ENCODE data around the gene LRRC71.

LRRC71 gene

DNA sequence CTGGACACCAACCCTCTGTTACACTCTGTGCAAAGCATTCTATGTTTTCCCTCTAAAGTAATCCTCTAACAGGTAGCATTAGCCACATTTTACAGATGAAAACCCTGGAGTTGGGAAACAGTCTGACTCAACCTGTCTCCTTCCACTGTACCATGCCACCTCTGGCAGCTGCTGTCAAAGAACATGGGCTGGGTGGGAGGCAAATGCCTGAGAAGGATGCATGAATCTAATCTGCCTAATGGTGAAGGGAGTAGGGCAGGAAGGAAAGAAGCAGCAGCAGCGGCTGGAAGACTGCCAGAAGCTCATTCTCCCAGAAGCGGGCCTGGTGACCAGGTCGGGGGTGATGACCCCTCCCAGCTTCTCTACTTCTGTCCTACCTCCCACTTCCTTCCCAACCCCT, 21.7 kb downstream of the LRRC71 start:
- no peak for FAIRE-seq
- TF ChIP-seq, protein P1, sequence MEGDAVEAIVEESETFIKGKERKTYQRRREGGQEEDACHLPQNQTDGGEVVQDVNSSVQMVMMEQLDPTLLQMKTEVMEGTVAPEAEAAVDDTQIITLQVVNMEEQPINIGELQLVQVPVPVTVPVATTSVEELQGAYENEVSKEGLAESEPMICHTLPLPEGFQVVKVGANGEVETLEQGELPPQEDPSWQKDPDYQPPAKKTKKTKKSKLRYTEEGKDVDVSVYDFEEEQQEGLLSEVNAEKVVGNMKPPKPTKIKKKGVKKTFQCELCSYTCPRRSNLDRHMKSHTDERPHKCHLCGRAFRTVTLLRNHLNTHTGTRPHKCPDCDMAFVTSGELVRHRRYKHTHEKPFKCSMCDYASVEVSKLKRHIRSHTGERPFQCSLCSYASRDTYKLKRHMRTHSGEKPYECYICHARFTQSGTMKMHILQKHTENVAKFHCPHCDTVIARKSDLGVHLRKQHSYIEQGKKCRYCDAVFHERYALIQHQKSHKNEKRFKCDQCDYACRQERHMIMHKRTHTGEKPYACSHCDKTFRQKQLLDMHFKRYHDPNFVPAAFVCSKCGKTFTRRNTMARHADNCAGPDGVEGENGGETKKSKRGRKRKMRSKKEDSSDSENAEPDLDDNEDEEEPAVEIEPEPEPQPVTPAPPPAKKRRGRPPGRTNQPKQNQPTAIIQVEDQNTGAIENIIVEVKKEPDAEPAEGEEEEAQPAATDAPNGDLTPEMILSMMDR (IDR thresholded peaks at IDR 0.05; ENCODE audit: insufficient read depth, missing control alignments): no peak
- no peak for DNase-seq (ENCODE audit: insufficient read length, low spot score)

DNA sequence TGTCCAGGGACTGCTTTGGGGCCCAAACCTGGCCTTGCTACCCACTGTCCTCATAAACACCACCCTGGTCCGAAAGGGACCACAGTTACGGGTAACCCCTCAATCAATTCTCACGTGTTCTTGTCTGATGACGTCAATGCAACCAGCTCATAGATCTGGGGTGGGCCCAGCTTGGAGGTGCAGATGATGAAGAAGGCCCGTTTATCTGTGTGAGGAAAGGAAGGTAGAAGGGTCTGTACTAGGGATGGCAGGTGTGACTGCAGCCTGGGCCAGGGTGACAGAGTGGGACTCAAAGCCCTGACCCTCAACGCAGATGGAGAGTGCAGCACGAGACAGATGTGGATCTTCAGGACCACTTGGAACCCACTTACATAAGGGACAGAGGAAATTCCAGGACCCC, 22.1 kb downstream of the LRRC71 start:
- FAIRE-seq (no peak), DNase-seq (ENCODE audit: insufficient read length, low spot score) (no peak)
- TF ChIP-seq, protein P1 (IDR thresholded peaks at IDR 0.05; ENCODE audit: insufficient read depth, missing control alignments): no peak

DNA sequence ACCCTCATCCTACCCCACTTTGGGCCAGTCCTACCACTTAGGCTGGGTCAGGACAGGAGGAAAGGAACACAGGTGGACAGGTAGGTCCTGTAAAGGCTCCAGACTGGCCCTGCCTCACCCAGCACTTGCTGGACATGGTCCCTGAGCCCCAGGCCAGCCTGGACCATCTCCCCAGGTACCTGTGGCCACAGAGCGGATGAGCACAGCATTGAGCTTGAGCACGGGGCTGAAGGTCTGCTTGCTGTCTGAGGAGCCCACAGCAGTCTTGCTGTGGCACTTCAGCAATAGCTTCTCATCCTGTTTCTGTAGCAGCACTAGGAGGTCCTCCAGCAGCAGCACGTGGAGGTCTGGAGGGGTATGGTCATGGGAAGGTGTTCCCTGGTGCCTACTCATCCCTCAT, 23.3 kb downstream of the LRRC71 start:
- TF ChIP-seq, protein P1 (IDR thresholded peaks at IDR 0.05; ENCODE audit: insufficient read depth, missing control alignments): no peak
- DNase-seq (ENCODE audit: insufficient read length, low spot score): no peak
- FAIRE-seq: no peak

DNA sequence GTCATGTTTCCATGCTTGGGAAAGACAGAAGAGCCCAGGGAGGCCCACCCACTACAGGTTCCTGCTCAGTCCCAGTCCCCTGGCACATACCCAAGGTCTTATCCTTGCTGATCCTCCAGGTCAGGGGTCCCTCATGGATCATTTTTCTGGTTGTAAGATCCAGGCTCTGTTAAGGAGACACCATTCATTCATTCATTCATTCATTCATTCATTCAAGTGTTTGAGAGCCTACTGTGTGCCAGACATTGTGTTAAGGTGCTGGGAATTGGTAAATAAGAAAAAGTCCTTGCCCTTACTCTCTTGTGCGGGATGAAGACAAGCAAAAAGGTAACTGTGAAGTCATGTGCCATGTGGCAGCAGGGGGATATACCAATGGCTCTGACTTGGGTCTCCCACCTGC, 23.8 kb downstream of the LRRC71 start:
- DNase-seq (ENCODE audit: insufficient read length, low spot score): no peak
- TF ChIP-seq, protein P1 (IDR thresholded peaks at IDR 0.05; ENCODE audit: insufficient read depth, missing control alignments): no peak
- no peak for FAIRE-seq

DNA sequence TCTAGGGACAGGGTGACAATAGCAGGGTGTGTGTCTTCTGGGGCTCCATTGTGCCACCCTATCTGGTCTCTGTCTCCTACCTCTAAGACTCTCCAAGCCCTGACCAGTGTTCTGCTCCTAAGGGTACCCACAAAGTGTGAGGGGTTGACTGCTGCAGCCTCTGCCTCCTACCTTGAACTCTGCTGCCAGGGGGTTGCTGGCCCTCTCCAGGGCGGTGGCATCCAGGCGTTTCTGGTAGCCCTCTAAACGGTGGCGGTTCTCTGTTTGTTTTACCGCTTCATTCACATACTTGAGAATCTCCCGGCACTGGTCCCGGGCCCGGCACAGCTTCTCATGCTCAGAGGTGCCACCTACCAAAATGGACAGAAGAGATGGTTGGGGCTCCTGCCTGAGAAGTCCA, 24.4 kb downstream of the LRRC71 start:
- FAIRE-seq (no peak), DNase-seq (ENCODE audit: insufficient read length, low spot score) (no peak)
- TF ChIP-seq, protein P1 (IDR thresholded peaks at IDR 0.05; ENCODE audit: insufficient read depth, missing control alignments): no peak

DNA sequence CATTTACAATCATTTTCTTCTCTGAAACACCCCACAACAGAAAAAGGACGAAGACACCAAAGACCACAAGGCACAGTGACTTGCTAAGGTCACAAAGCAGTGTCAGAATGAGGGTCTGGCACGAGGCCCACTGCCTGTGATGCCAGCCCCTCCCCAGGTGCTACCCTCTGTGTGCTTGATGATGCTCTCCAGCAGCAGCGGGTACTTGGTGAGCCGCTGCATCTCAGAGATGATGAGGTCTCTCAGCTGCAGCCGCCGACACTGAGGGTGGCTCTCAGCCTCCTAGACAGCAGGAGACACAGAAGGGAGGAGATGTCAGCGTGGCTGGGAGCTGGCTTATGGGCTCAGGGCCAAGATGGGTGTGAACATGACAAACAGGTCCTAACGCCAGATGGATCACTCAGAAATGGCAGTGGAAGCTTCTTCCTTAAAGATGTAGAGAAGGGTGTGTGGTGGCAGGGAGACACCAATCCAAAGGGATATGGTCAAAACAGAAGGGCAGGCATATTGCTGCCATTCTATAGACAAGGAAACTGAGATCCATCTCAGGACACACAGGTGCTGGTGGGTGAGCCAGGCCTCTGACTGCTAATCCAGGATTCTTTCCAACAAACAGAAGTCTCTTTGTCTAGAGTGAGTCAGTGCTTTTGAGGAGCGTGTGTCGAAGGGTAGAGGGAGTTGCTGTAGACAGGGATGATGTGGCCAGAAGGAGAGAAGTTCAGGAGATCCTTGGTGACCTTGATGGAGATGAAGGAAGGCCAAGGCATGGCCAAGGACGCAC, 25.6 kb downstream of the LRRC71 start:
- DNase-seq (ENCODE audit: insufficient read length, low spot score): no peak
- FAIRE-seq: no peak
- TF ChIP-seq, protein P1 (IDR thresholded peaks at IDR 0.05; ENCODE audit: insufficient read depth, missing control alignments): no peak

DNA sequence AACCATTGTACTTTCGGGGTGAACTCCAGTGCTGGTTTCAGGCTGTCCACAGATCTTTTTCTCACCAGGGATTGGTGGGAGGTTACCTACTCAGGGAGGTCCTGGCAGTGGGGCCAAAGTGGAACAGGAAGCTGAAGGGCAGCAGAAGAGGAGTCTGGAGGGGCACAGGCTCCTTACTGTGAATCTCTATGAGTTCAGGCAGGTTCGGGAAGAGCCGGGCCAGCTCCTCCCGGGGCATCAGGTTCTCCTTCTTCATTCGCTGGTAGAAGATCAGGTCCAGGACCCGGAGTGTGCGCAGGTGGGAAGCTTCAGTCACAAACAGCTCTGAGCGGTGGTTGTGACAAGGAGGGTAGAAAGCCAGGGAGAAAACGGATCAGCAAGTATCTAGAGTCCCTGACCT, 26.7 kb downstream of the LRRC71 start:
- TF ChIP-seq, protein P1 (IDR thresholded peaks at IDR 0.05; ENCODE audit: insufficient read depth, missing control alignments): no peak
- FAIRE-seq (no peak), DNase-seq (ENCODE audit: insufficient read length, low spot score) (no peak)
